Mesenchymal stem cell (in vitro differentiated cells and primary cell): Measurements from ENCODE around the gene C1D.
A peak's percentile ranks its signal among the peaks of the same experiment; 100 is the strongest.

Source experiments
- DNase-seq: peaks from one replicate; pipeline ENCODE4 v3.0.0-alpha.2; 2013
- H2AFZ ChIP-seq: one replicate; pipeline ENCODE4 v1.6.1; 2013; ENCODE audit warnings: low read depth, mild to moderate bottlenecking, control low read depth, inconsistent platforms, low read length, moderate library complexity
- H2AK5ac ChIP-seq: 2 replicates; pipeline ENCODE4 v1.6.1; 2013; ENCODE audit warnings: low read length, moderate library complexity, mild to moderate bottlenecking, inconsistent platforms; ENCODE audit not compliant: severe bottlenecking
- H2BK120ac ChIP-seq: one replicate; pipeline ENCODE4 v1.6.1; 2013; ENCODE audit warnings: low read depth, mild to moderate bottlenecking, inconsistent platforms, low read length, moderate library complexity
- H2BK12ac ChIP-seq, 2 experiments: one replicate each; pipeline ENCODE4 v1.6.1; 2013; ENCODE audit warnings: inconsistent platforms in 2 of 2, low read length in 2 of 2, mild to moderate bottlenecking in 2 of 2, moderate library complexity in 2 of 2, control low read depth in 1 of 2
- H2BK15ac ChIP-seq: one replicate; pipeline ENCODE4 v1.6.1; 2013; ENCODE audit warnings: mild to moderate bottlenecking, low read depth, inconsistent platforms; ENCODE audit not compliant: poor library complexity, severe bottlenecking
- H2BK5ac ChIP-seq: 2 replicates; pipeline ENCODE4 v1.6.1; 2013; ENCODE audit warnings: low read depth, mild to moderate bottlenecking, low read length, control low read depth, inconsistent platforms; ENCODE audit not compliant: poor library complexity, severe bottlenecking
- H3K14ac ChIP-seq, 2 experiments: one replicate each; pipeline ENCODE4 v1.6.1; 2013; ENCODE audit warnings: inconsistent platforms in 2 of 2, low read length in 2 of 2, control low read depth in 1 of 2, mild to moderate bottlenecking in 1 of 2, moderate library complexity in 1 of 2
- H3K18ac ChIP-seq, 2 experiments: one replicate each; pipeline ENCODE4 v1.6.1; 2013; ENCODE audit warnings: inconsistent platforms in 2 of 2, low read length in 2 of 2, control low read depth in 1 of 2, low read depth in 1 of 2, mild to moderate bottlenecking in 1 of 2
- H3K23ac ChIP-seq, 2 experiments: one replicate each; pipeline ENCODE4 v1.6.1; 2013; ENCODE audit warnings: inconsistent platforms in 2 of 2, low read length in 2 of 2, mild to moderate bottlenecking in 2 of 2, moderate library complexity in 2 of 2, control low read depth in 1 of 2
- H3K27ac ChIP-seq: 2 replicates; pipeline ENCODE4 v1.5.1; 2013; ENCODE audit warnings: mild to moderate bottlenecking, moderate library complexity, low read length, control low read depth, inconsistent platforms; ENCODE audit not compliant: poor library complexity, severe bottlenecking
- H3K27me3 ChIP-seq, 2 experiments: 2 replicates each; pipeline versions ENCODE4 v1.6.1 to v1.7.0; 2013; ENCODE audit warnings: low read length in 2 of 2, mild to moderate bottlenecking in 2 of 2, moderate library complexity in 2 of 2, control low read depth in 1 of 2, inconsistent platforms in 1 of 2; ENCODE audit not compliant: control insufficient read depth in 1 of 2, insufficient read depth in 1 of 2
- H3K36me3 ChIP-seq, 2 experiments: 2 replicates each; pipeline versions ENCODE4 v1.6.1 to v1.7.0; 2013; ENCODE audit warnings: low read length in 2 of 2, control low read depth in 1 of 2, inconsistent platforms in 1 of 2, low read depth in 1 of 2, mild to moderate bottlenecking in 1 of 2; ENCODE audit not compliant: insufficient read depth in 2 of 2, control insufficient read depth in 1 of 2
- H3K4ac ChIP-seq, 2 experiments: one replicate each; pipeline ENCODE4 v1.6.1; 2013; ENCODE audit warnings: inconsistent platforms in 2 of 2, low read length in 2 of 2, mild to moderate bottlenecking in 2 of 2, moderate library complexity in 2 of 2, control low read depth in 1 of 2, low read depth in 1 of 2
- H3K4me1 ChIP-seq: 2 replicates; pipeline ENCODE4 v1.6.1; 2013; ENCODE audit warnings: low read depth, low read length, control low read depth; ENCODE audit not compliant: control insufficient read depth, insufficient read depth
- H3K4me2 ChIP-seq: 2 replicates; pipeline ENCODE4 v1.6.1; 2013; ENCODE audit warnings: low read length, mild to moderate bottlenecking, inconsistent platforms; ENCODE audit not compliant: poor library complexity, severe bottlenecking
- H3K4me3 ChIP-seq, 2 experiments: 2 replicates each; pipeline versions ENCODE4 v1.5.1 to v1.7.0; 2013; ENCODE audit warnings: low read length in 2 of 2, mild to moderate bottlenecking in 2 of 2, control low read depth in 1 of 2, low read depth in 1 of 2; ENCODE audit not compliant: insufficient read depth in 1 of 2
- H3K79me1 ChIP-seq: replicated peaks from 2 replicates; pipeline ENCODE4 v1.6.1; 2013; ENCODE audit warnings: mild to moderate bottlenecking, control low read depth, low read length, inconsistent platforms; ENCODE audit not compliant: poor library complexity, severe bottlenecking
- H3K9ac ChIP-seq: 2 replicates; pipeline ENCODE4 v1.7.0; 2013; ENCODE audit warnings: mild to moderate bottlenecking, low read length, moderate library complexity
- H3K9me3 ChIP-seq: 2 replicates; pipeline ENCODE4 v1.7.0; 2013; ENCODE audit warnings: mild to moderate bottlenecking, low read length; ENCODE audit not compliant: control insufficient read depth
- H4K8ac ChIP-seq: one replicate; pipeline ENCODE4 v1.6.1; 2013; ENCODE audit warnings: inconsistent platforms, mild to moderate bottlenecking, low read length, moderate library complexity
- H4K91ac ChIP-seq: one replicate; pipeline ENCODE4 v1.6.1; 2013; ENCODE audit warnings: mild to moderate bottlenecking, low read length, inconsistent platforms
- WGBS: methylation state at CpG from one replicate; pipeline ENCODE4 v1.1.7; 2013; ENCODE audit warnings: mixed read lengths; 5-methylcytosine and 5-hydroxymethylcytosine counted together

The C1D gene

GRCh38 chr2:67997903-67998302, 64.9 kb downstream of the C1D start:
- H3K36me3 ChIP-seq: no peaks in the 10 kb centered on the region
- no peak overlapping the region for H2BK12ac ChIP-seq
- no peak overlapping the region for H4K91ac ChIP-seq
- H2AK5ac ChIP-seq: no peak overlapping the region
- no peak overlapping the region for H2BK120ac ChIP-seq
- no peak overlapping the region for H2AFZ ChIP-seq
- H3K14ac ChIP-seq: no peak overlapping the region
- H4K8ac ChIP-seq: no peak overlapping the region
- peaks cover 3% of the 10 kb centered on the region for H3K9me3 ChIP-seq
- H2BK15ac ChIP-seq: no peak overlapping the region
- no peak overlapping the region for H3K4ac ChIP-seq
- no peak overlapping the region for H3K4me2 ChIP-seq
- H2BK5ac ChIP-seq: no peak overlapping the region
- H3K27me3 ChIP-seq: no peaks in the 10 kb centered on the region
- peaks cover 2% of the 10 kb centered on the region for H3K4me1 ChIP-seq
- H3K23ac ChIP-seq: no peak overlapping the region
- no peak overlapping the region for H3K27ac ChIP-seq
- H3K9ac ChIP-seq: no peak overlapping the region
- 95% methylated on average over 3 of the region's 3 CpGs for WGBS
- no peak for DNase-seq
- H3K79me1 ChIP-seq: no peaks in the 10 kb centered on the region
- H3K4me3 ChIP-seq: no peak overlapping the region
- no peak overlapping the region for H3K18ac ChIP-seq

GRCh38 chr2:67997528-67997900, 65.3 kb downstream of the C1D start:
- no peak overlapping the region for H2BK120ac ChIP-seq
- 32% methylated on average over 2 of the region's 3 CpGs for WGBS
- no peak overlapping the region for H4K8ac ChIP-seq
- H3K4me3 ChIP-seq: no peak overlapping the region
- H4K91ac ChIP-seq: no peak overlapping the region
- no peak overlapping the region for H3K27ac ChIP-seq
- peaks cover 3% of the 10 kb centered on the region for H3K9me3 ChIP-seq
- H3K14ac ChIP-seq: no peak overlapping the region
- peaks cover 2% of the 10 kb centered on the region for H3K4me1 ChIP-seq
- H3K36me3 ChIP-seq: no peaks in the 10 kb centered on the region
- H3K9ac ChIP-seq: peak overlapping the region; percentile 23
- no peak overlapping the region for H3K4ac ChIP-seq
- no peak overlapping the region for H3K4me2 ChIP-seq
- H2BK15ac ChIP-seq: no peak overlapping the region
- no peak overlapping the region for H2BK5ac ChIP-seq
- no peak overlapping the region for H2AFZ ChIP-seq
- H3K79me1 ChIP-seq: no peaks in the 10 kb centered on the region
- no peaks in the 10 kb centered on the region for H3K27me3 ChIP-seq
- no peak overlapping the region for H2AK5ac ChIP-seq
- H3K23ac ChIP-seq: no peak overlapping the region
- DNase-seq: peak; percentile 36
- peak overlapping the region in 1 of 2 experiments; percentile 44 for H3K18ac ChIP-seq
- H2BK12ac ChIP-seq: no peak overlapping the region

- Histone ChIP-seq H3K14ac (no peak overlapping the region), H3K36me3 (no peaks in the 10 kb centered on the region), H2BK15ac (no peak overlapping the region), H3K27ac (no peak overlapping the region), H3K9me3 (peaks cover 3% of the 10 kb centered on the region), H3K4me1 (peaks cover 2% of the 10 kb centered on the region), H2BK12ac (no peak overlapping the region), H3K4me3 (no peak overlapping the region), H3K9ac (peak overlapping the region; percentile 23), H2BK5ac (no peak overlapping the region), H2AFZ (no peak overlapping the region), H2BK120ac (no peak overlapping the region), H3K4me2 (no peak overlapping the region), H3K79me1 (no peaks in the 10 kb centered on the region), H4K91ac (no peak overlapping the region), H3K27me3 (no peaks in the 10 kb centered on the region), H3K18ac (peak overlapping the region in 1 of 2 experiments; percentile 44), H4K8ac (no peak overlapping the region), H3K23ac (no peak overlapping the region), H3K4ac (no peak overlapping the region), H2AK5ac (no peak overlapping the region)
- WGBS: 81% methylated on average over 6 of the region's 6 CpGs
- no peak for DNase-seq
Observed at GRCh38 chr2:67996772-67997527, 65.9 kb downstream of the C1D start.

GRCh38 chr2:67994716-67995115, 68.1 kb downstream of the C1D start:
- H3K4me3 ChIP-seq: no peak overlapping the region
- no peak overlapping the region for H4K91ac ChIP-seq
- no peak overlapping the region for H2BK5ac ChIP-seq
- 84% methylated on average over 1 of the region's 1 CpG for WGBS
- H3K18ac ChIP-seq: no peak overlapping the region
- no peak overlapping the region for H2AFZ ChIP-seq
- no peak overlapping the region for H2BK120ac ChIP-seq
- peaks cover 3% of the 10 kb centered on the region for H3K9me3 ChIP-seq
- no peak overlapping the region for H2AK5ac ChIP-seq
- no peak overlapping the region for H2BK12ac ChIP-seq
- no peak overlapping the region for H3K27ac ChIP-seq
- H3K79me1 ChIP-seq: no peaks in the 10 kb centered on the region
- no peak overlapping the region for H3K14ac ChIP-seq
- H3K23ac ChIP-seq: no peak overlapping the region
- no peak overlapping the region for H3K4me2 ChIP-seq
- H3K27me3 ChIP-seq: no peaks in the 10 kb centered on the region
- no peak for DNase-seq
- H3K4me1 ChIP-seq: peaks cover 2% of the 10 kb centered on the region
- H2BK15ac ChIP-seq: no peak overlapping the region
- H3K36me3 ChIP-seq: no peaks in the 10 kb centered on the region
- no peak overlapping the region for H4K8ac ChIP-seq
- H3K9ac ChIP-seq: no peak overlapping the region
- H3K4ac ChIP-seq: no peak overlapping the region
